T-helper 17 cell (primary cell): Measurements from ENCODE around the gene SMTN. TPM values are rescaled to one million over a fixed set of nuclear protein-coding genes. Genes with fewer than 3 reads are reported as not detected.

Experiments used
- ATAC-seq: fragments of 150-1000 bp; cut with Tn5 transposase; 2 replicates; pipeline ENCODE4 v1.10.0; 2021; ENCODE audit warnings: mild to moderate bottlenecking, moderate library complexity
- DNase-seq, 3 donors: peaks; one replicate each; pipeline versions ENCODE4 v3.0.0 to v3.0.0-alpha.2; 2020 to 2021
- H3K9me3 ChIP-seq: one replicate; pipeline ENCODE4 v1.7.0; 2013; ENCODE audit warnings: low read length, mild to moderate bottlenecking; ENCODE audit not compliant: control insufficient read depth, poor library complexity, severe bottlenecking
- H3K27ac Mint-ChIP-seq: one replicate; pipeline ENCODE4 v1.8.0; 2022; ENCODE audit warnings: mild to moderate bottlenecking, moderate library complexity, mixed read lengths
- H3K27me3 Mint-ChIP-seq: one replicate; pipeline ENCODE4 v1.8.0; 2022; ENCODE audit warnings: mixed read lengths
- H3K36me3 Mint-ChIP-seq: one replicate; pipeline ENCODE4 v1.8.0; 2022; ENCODE audit warnings: low read depth, mixed read lengths
- H3K4me1 Mint-ChIP-seq: one replicate; pipeline ENCODE4 v1.8.0; 2022; ENCODE audit warnings: mild to moderate bottlenecking, mixed read lengths
- H3K4me3 Mint-ChIP-seq: one replicate; pipeline ENCODE4 v1.8.0; 2022; ENCODE audit warnings: mild to moderate bottlenecking, moderate library complexity, mixed read lengths
- total RNA-seq, 4 donors: library from RNA in 2 of 4; stranded (reverse) in 2 of 4; gene quantifications; one replicate each; pipeline ENCODE4 v1.2.3 and lab custom pipeline; 2022 to 2026

Gene SMTN
- total RNA-seq, 2 donors from 2014 or later = 1.8 to 4.9 TPM

GRCh38 chr22:31080164-31080847, 812 bp upstream of the SMTN start:
- no peak overlapping the region for H3K27ac Mint-ChIP-seq

GRCh38 chr22:31081963-31082605, 966 bp downstream of the SMTN start:
- H3K36me3 Mint-ChIP-seq = no peaks in the 10 kb centered on the region
- no peak for DNase-seq
- no peak for ATAC-seq
- H3K4me1 Mint-ChIP-seq = peaks cover 30% of the 10 kb centered on the region
- peak overlapping the region; percentile 87 for H3K4me3 Mint-ChIP-seq
- peak overlapping the region; percentile 8 for H3K27ac Mint-ChIP-seq
- H3K27me3 Mint-ChIP-seq = no peaks in the 10 kb centered on the region
- H3K9me3 ChIP-seq = no peaks in the 10 kb centered on the region

More at GRCh38 chr22:31080164-31080847, 812 bp upstream of the SMTN start:
- DNase-seq = no peak
- Mint-ChIP-seq H3K4me1 (peaks cover 30% of the 10 kb centered on the region), H3K27me3 (no peaks in the 10 kb centered on the region), H3K36me3 (no peaks in the 10 kb centered on the region), H3K4me3 (peak overlapping the region; percentile 87)
- H3K9me3 ChIP-seq = no peaks in the 10 kb centered on the region
- ATAC-seq = no peak

GRCh38 chr22:31082606-31083376, 1.7 kb downstream of the SMTN start:
- no peaks in the 10 kb centered on the region for H3K9me3 ChIP-seq
- no peak for ATAC-seq

GRCh38 chr22:31083377-31083768, 2.3 kb downstream of the SMTN start:
- Mint-ChIP-seq H3K27ac (no peak overlapping the region), H3K4me3 (peak overlapping the region; percentile 85), H3K36me3 (no peaks in the 10 kb centered on the region), H3K27me3 (no peaks in the 10 kb centered on the region), H3K4me1 (peaks cover 30% of the 10 kb centered on the region)
- ATAC-seq (no peak), DNase-seq (no peak)
- H3K9me3 ChIP-seq = no peaks in the 10 kb centered on the region

More at GRCh38 chr22:31082606-31083376, 1.7 kb downstream of the SMTN start:
- H3K4me3 Mint-ChIP-seq = peak overlapping the region; percentile 87
- H3K27me3 Mint-ChIP-seq = no peaks in the 10 kb centered on the region
- peaks cover 30% of the 10 kb centered on the region for H3K4me1 Mint-ChIP-seq
- DNase-seq = no peak
- peak overlapping the region; percentile 8 for H3K27ac Mint-ChIP-seq
- H3K36me3 Mint-ChIP-seq = no peaks in the 10 kb centered on the region

- H3K27ac Mint-ChIP-seq = no peak overlapping the region
- peak; percentile 0 for ATAC-seq
Measured at GRCh38 chr22:31083923-31084810, 3.0 kb downstream of the SMTN start.

GRCh38 chr22:31084811-31085492, 3.8 kb downstream of the SMTN start:
- Mint-ChIP-seq H3K27me3 (no peaks in the 10 kb centered on the region), H3K36me3 (no peaks in the 10 kb centered on the region), H3K4me3 (peak overlapping the region; percentile 85), H3K27ac (no peak overlapping the region), H3K4me1 (peaks cover 33% of the 10 kb centered on the region)
- H3K9me3 ChIP-seq = no peaks in the 10 kb centered on the region
- peak; percentile 90 for ATAC-seq
- peak; percentile 80 to 84 (median 80) for DNase-seq

More at GRCh38 chr22:31083923-31084810, 3.0 kb downstream of the SMTN start:
- no peaks in the 10 kb centered on the region for H3K9me3 ChIP-seq
- Mint-ChIP-seq H3K4me3 (peak overlapping the region; percentile 85), H3K36me3 (no peaks in the 10 kb centered on the region), H3K27me3 (no peaks in the 10 kb centered on the region), H3K4me1 (peaks cover 33% of the 10 kb centered on the region)
- no peak for DNase-seq

- Mint-ChIP-seq H3K4me3 (peak overlapping the region; percentile 85), H3K4me1 (peaks cover 32% of the 10 kb centered on the region), H3K27ac (no peak overlapping the region), H3K36me3 (no peaks in the 10 kb centered on the region), H3K27me3 (no peaks in the 10 kb centered on the region)
- no peaks in the 10 kb centered on the region for H3K9me3 ChIP-seq
- DNase-seq (no peak), ATAC-seq (no peak)
Measured at GRCh38 chr22:31085493-31085824, 4.3 kb downstream of the SMTN start.

GRCh38 chr22:31085928-31086327, 4.8 kb downstream of the SMTN start:
- DNase-seq = no peak
- no peaks in the 10 kb centered on the region for H3K36me3 Mint-ChIP-seq
- no peak overlapping the region for H3K27ac Mint-ChIP-seq
- peaks cover 28% of the 10 kb centered on the region for H3K4me1 Mint-ChIP-seq
- H3K9me3 ChIP-seq = no peaks in the 10 kb centered on the region
- peak overlapping the region; percentile 85 for H3K4me3 Mint-ChIP-seq
- no peaks in the 10 kb centered on the region for H3K27me3 Mint-ChIP-seq
- no peak for ATAC-seq

GRCh38 chr22:31086703-31087330, 5.7 kb downstream of the SMTN start:
- Mint-ChIP-seq H3K36me3 (no peaks in the 10 kb centered on the region), H3K4me1 (peaks cover 21% of the 10 kb centered on the region), H3K27me3 (no peaks in the 10 kb centered on the region), H3K27ac (no peak overlapping the region), H3K4me3 (no peak overlapping the region)
- DNase-seq (no peak), ATAC-seq (no peak)
- no peaks in the 10 kb centered on the region for H3K9me3 ChIP-seq

GRCh38 chr22:31087744-31088215, 6.7 kb downstream of the SMTN start:
- Mint-ChIP-seq H3K27ac (no peak overlapping the region), H3K27me3 (no peaks in the 10 kb centered on the region), H3K36me3 (no peaks in the 10 kb centered on the region), H3K4me3 (no peak overlapping the region), H3K4me1 (peaks cover 17% of the 10 kb centered on the region)
- DNase-seq (no peak), ATAC-seq (no peak)
- H3K9me3 ChIP-seq = no peaks in the 10 kb centered on the region

GRCh38 chr22:31088233-31088986, 7.3 kb downstream of the SMTN start:
- Mint-ChIP-seq H3K27me3 (no peaks in the 10 kb centered on the region), H3K4me3 (no peak overlapping the region)
- DNase-seq = no peak

More at GRCh38 chr22:31088233-31088986, 7.3 kb downstream of the SMTN start:
- ATAC-seq = no peak
- Mint-ChIP-seq H3K36me3 (no peaks in the 10 kb centered on the region), H3K27ac (no peak overlapping the region), H3K4me1 (peaks cover 15% of the 10 kb centered on the region)
- H3K9me3 ChIP-seq = no peaks in the 10 kb centered on the region
